Osteocyte (in vitro differentiated cells): ENCODE measurements around the gene RFX3. TPM values are rescaled to one million over a fixed set of nuclear protein-coding genes. Genes with fewer than 3 reads are reported as not detected.

ENCODE experiments used
- DNase-seq: peaks from one replicate; pipeline ENCODE4 v3.0.0; 2021; ENCODE audit warnings: mixed read lengths; ENCODE audit not compliant: unreplicated experiment; ENCODE audit errors: extremely low spot score
- H3K27ac Mint-ChIP-seq: one replicate; pipeline ENCODE4 v1.8.0; 2021; ENCODE audit warnings: mild to moderate bottlenecking, mixed read lengths; ENCODE audit not compliant: unreplicated experiment
- H3K27me3 Mint-ChIP-seq: one replicate; pipeline ENCODE4 v1.8.0; 2021; ENCODE audit warnings: mixed read lengths; ENCODE audit not compliant: unreplicated experiment
- H3K36me3 Mint-ChIP-seq: one replicate; pipeline ENCODE4 v1.8.0; 2021; ENCODE audit warnings: mixed read lengths; ENCODE audit not compliant: unreplicated experiment
- H3K4me1 Mint-ChIP-seq: one replicate; pipeline ENCODE4 v1.8.0; 2021; ENCODE audit warnings: mixed read lengths; ENCODE audit not compliant: unreplicated experiment
- H3K4me3 Mint-ChIP-seq: one replicate; pipeline ENCODE4 v1.8.0; 2021; ENCODE audit warnings: mild to moderate bottlenecking, moderate library complexity, mixed read lengths; ENCODE audit not compliant: unreplicated experiment
- H3K9me3 Mint-ChIP-seq: one replicate; pipeline ENCODE4 v1.8.0; 2021; ENCODE audit warnings: mixed read lengths; ENCODE audit not compliant: unreplicated experiment
- CTCF ChIP-seq: fragments of 200-600 bp; sonication (generic); IDR thresholded peaks from 2 replicates; pipeline ENCODE4 v1.5.0; 2021; ENCODE audit warnings: antibody characterized with exemption, mild to moderate bottlenecking, moderate library complexity
- total RNA-seq: library from RNA; stranded (reverse); gene quantifications from 2 replicates; pipeline ENCODE4 v1.2.1, GENCODE V29; 2021

Gene RFX3
- total RNA-seq, 1 donor from 2014 or later: 10.0 TPM

- no peak for DNase-seq
- Mint-ChIP-seq H3K36me3 (no peaks in the 10 kb centered on the region), H3K9me3 (no peaks in the 10 kb centered on the region), H3K4me3 (no peak overlapping the region), H3K4me1 (peaks cover 6% of the 10 kb centered on the region), H3K27ac (no peak overlapping the region), H3K27me3 (no peaks in the 10 kb centered on the region)
- no peak for TF ChIP-seq CTCF
Measured at GRCh38 chr9:3337515-3338225, 188.1 kb downstream of the RFX3 start.

- Mint-ChIP-seq H3K9me3 (no peaks in the 10 kb centered on the region), H3K4me1 (peaks cover 6% of the 10 kb centered on the region), H3K36me3 (no peaks in the 10 kb centered on the region), H3K4me3 (no peak overlapping the region), H3K27ac (no peak overlapping the region), H3K27me3 (no peaks in the 10 kb centered on the region)
- DNase-seq: no peak
- no peak for TF ChIP-seq CTCF
Measured at GRCh38 chr9:3336951-3337350, 188.8 kb downstream of the RFX3 start.

- no peaks in the 10 kb centered on the region for H3K9me3 Mint-ChIP-seq
Measured at GRCh38 chr9:3332802-3333201, 193.0 kb downstream of the RFX3 start.

GRCh38 chr9:3331801-3332200 is 194.0 kb downstream of the RFX3 start:
- DNase-seq: no peak
- H3K27ac Mint-ChIP-seq: no peak overlapping the region
- no peaks in the 10 kb centered on the region for H3K27me3 Mint-ChIP-seq
- peaks cover 3% of the 10 kb centered on the region for H3K4me1 Mint-ChIP-seq
- H3K4me3 Mint-ChIP-seq: no peak overlapping the region
- H3K9me3 Mint-ChIP-seq: no peaks in the 10 kb centered on the region
- no peaks in the 10 kb centered on the region for H3K36me3 Mint-ChIP-seq
- TF ChIP-seq CTCF: peak; percentile 43

More at GRCh38 chr9:3332802-3333201, 193.0 kb downstream of the RFX3 start:
- TF ChIP-seq CTCF: no peak
- DNase-seq: no peak
- no peaks in the 10 kb centered on the region for H3K36me3 Mint-ChIP-seq
- H3K4me3 Mint-ChIP-seq: no peak overlapping the region
- no peak overlapping the region for H3K27ac Mint-ChIP-seq
- peaks cover 8% of the 10 kb centered on the region for H3K4me1 Mint-ChIP-seq
- no peaks in the 10 kb centered on the region for H3K27me3 Mint-ChIP-seq

GRCh38 chr9:3330792-3331420 is 194.9 kb downstream of the RFX3 start:
- Mint-ChIP-seq H3K36me3 (no peaks in the 10 kb centered on the region), H3K9me3 (no peaks in the 10 kb centered on the region), H3K4me1 (peaks cover 3% of the 10 kb centered on the region), H3K4me3 (no peak overlapping the region), H3K27me3 (no peaks in the 10 kb centered on the region), H3K27ac (no peak overlapping the region)
- DNase-seq: no peak
- TF ChIP-seq CTCF: no peak
